Left forelimb (tissue), 1 donor: ENCODE results near the gene APOBEC3B.
"Not testable (repeated sequence)": the region's sequence is repeated elsewhere in the genome, so short reads cannot be mapped to it uniquely, and the experiment has no call there.

Experiments used
- DNase-seq: peaks from one replicate; pipeline ENCODE4 v3.0.0-alpha.2; 2018; ENCODE audit warnings: low spot score

The APOBEC3B gene

DNA sequence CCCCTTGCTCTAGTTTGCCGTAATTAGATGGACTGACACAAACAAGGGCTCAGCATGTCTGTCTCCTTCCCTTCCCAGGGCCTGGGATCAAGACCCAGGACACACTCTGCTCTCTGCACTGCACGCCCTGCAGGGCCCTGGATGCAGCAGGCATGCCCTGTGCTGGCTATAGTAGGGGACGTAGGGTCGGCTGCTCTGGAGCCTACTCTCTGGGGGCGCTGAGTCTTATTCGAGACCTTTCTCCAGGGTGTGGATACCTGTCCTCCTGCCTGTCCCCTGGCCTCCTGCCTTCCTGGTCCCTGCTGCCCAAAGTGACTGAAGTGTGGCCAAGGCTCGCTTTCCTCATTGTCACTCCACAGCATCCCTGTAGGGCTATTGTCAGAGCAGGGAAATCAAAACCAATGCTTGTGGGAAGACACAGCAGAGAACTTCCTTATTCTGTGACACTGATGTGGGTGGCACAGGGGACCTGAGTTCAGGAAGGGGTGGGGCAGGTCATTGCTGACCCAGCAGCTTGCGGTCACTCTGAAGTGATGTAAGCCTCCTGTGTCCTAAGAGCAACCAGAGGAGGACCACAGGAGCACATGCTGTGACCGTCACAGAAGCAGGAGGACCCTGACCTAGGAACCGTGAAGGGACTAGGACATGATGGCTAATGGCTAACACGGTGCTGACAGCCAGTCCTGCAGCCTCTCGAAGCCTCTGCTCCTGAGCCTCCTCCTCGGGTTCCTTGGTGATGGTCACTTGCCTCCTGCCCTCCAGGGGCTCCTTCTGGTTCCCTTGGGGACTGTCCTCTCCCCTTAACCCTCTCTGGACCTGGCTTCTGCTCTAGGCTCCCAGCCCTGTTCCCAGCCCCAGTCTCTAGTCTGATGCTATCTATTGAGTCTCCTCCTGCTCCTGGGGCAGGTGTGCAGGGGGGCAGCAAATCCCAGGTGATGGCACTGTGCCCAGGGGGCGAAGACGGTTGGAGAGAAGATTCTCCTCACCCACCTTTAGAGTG is 14.4 kb upstream of the APOBEC3B start:
- DNase-seq, result no peak

DNA sequence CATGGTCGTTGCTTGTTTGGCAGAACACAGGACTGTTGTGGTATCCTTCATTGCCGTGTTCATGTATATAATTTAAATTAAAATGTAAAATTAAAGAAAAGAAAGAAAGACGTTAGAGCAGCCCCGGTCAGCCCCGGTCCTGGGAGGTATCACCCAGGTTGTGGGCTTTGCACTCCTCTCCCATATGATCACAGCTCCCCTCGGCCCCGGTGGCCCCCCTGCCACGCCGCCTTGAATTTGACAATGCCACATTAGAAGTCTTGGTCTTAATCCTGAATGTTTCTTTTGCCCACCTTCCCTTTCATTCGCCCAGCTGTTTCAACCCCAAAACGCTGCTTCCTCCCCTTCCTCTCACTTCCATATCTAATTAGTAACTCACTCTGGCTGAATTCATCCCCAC is 13.3 kb upstream of the APOBEC3B start:
- no peak for DNase-seq

DNA sequence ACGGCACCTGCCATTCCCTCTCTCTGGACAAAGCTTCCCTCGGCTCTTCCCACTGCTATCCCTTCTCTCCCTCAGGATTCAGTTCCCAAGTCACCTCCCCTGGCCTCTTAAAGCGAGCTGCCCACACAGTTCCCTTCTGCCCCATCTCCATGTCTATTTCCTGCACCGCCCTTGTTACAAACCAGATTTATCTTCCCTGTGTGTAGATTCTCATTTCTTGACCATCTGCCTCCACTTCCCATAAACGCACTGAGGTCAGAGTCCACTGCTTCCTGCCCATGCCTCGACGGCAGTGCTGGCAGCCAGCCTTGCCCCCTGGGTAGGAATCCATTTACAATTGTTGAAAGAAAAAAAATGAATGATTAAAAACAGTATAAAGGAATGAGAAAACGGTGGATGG is 11.6 kb upstream of the APOBEC3B start:
- DNase-seq, result no peak

DNA sequence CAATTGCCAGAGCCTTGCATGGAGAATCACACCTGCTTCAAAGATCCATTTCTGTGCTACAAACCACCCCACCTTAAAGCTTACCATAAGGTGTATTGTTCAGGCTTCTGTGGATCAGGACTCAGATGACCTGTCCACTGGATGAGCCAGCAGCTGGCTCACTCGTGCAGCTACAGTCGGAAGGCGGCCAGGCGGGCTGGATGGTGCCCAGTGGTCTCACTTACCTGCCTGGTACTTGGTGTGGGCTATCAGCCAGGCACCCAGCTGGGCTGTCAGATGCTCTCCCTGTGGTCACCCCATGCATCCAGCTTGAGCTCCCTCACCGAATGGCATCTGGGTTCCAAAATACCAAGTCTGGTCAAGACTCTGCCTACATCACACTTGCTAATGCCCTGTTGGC is 10.9 kb upstream of the APOBEC3B start:
- DNase-seq, result no peak

DNA sequence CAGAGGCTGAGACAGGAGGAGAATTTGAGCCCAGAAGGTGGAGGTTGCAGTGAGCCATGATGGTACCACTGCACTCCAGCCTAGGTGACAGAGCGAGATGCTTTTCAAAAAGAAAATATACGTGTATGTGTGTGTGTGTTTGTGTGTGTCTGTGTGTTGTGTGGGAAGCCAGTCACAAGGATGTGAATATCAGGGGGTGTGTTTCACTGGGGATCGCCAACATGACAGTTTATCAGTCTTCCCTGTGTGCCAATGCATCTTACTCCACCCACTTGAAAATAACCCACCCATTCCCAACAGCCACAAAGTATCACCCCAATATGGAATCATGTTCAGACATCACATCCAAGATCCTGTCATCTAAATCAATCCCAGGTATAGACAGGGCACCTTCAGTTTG is 10.4 kb upstream of the APOBEC3B start:
- DNase-seq, result no peak

DNA sequence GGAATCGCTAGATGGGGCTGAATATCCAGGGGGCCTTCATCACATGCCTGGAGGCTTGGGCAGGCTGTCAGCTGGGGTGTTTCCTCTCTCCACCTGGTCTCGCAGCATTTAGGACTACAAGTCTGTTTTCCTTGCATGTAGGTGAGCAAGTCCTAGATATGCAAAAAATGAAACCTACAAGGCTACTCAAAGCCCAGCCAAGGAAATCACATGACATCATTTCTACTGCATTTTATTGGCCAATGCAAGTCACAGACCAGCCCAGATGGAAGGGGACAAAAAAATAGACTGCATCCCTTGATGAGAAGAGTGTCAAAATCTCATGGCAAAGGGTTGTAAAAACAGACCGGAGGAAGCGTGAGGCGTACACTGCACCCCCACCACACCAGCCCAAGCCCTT is 9.6 kb upstream of the APOBEC3B start:
- no peak for DNase-seq

DNA sequence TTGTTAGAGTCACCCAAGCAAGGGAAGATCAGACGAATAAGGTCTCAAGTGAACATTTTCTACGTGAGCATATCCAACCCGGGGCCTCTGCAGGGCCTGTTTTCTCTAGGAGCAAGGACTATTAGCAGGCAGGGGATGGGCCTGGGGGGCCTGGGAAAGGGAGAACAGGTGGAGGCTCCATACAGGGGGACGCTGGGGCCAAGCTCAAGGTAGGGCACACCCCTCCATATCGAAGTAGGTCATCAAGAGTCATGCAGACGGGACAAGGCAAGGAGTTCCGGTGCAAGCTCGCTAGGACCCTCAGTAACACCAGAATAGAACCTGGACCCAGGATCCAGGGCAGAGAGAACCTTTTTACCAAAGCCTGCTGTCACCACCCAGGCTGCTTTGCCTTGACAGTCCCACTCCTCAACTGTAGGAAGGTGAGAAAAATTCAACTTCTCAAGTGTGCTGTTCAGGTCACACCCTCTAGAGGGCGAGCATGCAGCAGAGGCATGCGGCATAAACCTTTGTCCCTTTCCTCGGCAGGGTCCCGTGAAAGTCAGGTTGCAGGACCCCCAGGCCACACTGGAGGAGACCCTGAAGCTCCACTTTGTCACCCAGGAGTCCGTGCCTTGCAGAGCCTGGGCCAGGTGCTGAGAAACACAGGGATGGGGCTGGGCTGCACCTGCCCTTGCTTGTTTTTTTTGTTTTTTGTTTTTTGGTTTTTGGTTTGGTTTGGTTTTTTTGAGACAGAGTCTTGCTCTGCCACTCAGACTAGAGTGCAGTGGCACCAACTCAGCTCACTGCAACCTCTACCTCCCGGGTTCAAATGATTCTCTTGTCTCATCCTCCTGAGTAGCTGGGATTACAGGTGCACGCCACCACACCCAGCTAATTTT is 8.6 kb upstream of the APOBEC3B start:
- no peak for DNase-seq

DNA sequence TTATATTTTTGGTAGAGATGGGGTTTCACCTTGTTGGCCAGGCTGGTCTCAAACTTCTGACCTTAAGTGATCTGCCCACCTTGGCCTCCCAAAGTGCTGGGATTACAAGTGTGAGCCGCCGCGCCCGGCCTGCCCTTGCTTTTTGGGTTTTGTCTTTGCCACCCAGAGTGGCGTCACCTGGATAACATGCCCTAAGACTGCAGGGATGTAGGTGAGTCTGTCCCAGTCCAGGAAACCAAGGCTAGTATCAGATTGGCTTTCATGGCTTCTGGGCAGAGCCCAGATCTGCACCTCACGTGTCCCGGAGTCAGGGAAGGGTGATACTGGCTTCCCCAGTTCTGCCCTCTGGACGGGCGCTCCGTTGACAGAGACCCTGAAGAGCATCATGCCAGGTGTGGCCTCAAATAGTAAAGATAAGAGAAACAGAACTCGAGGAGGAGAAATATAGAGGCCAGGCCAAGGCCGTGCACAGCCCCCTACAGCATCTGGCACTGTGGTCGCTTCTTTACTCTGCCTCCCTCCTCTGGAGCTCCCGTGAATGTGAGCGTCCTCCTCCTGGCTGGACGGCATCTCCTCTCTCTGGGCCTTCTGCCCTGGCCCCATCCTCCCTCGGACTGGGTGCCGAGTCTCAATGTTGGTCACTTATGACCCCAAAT is 7.8 kb upstream of the APOBEC3B start:
- no peak for DNase-seq

DNA sequence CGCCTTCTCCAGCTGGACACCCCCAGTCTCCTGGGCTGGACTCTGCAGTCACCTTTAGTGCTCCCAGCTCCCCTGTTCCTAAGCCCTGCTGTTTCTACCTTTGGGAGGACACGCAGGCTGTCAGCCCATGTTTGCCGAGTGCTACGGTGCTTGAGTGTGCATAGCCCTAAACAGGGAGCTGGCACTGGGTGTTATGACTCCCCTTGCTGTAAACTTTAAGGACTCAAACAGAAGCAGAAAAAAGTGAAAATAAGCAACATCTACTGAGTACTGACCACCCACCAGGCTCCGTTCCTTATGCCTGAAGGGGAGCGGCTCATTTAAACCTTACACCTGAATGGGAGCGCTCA is 7.3 kb upstream of the APOBEC3B start:
- DNase-seq, result no peak

DNA sequence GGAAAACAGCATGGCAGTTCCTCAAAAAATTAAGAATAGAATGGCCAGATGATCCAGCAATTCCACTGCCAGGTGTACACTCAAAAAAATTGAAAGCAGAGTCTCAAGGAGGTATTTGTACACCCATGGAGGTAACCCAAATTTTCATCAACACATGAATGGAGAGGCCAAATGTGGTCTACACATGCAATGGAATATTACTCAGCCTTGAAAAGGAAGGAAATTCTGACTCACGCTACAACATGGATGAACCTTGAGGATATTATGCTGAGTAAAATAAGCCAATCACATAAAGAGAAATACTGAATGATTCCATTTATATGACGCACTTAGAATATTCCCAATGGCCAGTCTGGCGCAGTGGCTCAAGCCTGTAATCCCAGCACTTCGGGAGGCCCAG is 4.9 kb upstream of the APOBEC3B start:
- not testable (repeated sequence) for DNase-seq

DNA sequence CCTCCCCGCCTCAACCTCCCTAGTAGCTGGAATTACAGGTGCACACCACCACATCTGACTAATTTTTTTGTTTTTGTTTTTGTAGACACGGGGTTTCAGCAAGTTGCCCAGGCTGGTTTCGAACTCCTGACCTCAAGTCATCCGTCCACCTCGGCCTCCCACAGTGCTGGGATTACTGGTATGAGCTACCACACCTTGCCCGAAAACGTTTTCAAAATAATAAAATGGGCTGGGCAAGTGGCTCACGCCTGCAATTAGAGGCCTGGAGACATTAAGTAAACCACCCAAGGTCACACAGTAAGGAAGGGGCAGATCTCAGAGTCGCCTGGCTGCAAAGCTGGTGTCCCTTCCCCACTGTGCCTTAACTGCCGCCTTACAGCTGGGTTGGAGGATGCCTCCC is 1.6 kb upstream of the APOBEC3B start:
- not testable (repeated sequence) for DNase-seq

DNA sequence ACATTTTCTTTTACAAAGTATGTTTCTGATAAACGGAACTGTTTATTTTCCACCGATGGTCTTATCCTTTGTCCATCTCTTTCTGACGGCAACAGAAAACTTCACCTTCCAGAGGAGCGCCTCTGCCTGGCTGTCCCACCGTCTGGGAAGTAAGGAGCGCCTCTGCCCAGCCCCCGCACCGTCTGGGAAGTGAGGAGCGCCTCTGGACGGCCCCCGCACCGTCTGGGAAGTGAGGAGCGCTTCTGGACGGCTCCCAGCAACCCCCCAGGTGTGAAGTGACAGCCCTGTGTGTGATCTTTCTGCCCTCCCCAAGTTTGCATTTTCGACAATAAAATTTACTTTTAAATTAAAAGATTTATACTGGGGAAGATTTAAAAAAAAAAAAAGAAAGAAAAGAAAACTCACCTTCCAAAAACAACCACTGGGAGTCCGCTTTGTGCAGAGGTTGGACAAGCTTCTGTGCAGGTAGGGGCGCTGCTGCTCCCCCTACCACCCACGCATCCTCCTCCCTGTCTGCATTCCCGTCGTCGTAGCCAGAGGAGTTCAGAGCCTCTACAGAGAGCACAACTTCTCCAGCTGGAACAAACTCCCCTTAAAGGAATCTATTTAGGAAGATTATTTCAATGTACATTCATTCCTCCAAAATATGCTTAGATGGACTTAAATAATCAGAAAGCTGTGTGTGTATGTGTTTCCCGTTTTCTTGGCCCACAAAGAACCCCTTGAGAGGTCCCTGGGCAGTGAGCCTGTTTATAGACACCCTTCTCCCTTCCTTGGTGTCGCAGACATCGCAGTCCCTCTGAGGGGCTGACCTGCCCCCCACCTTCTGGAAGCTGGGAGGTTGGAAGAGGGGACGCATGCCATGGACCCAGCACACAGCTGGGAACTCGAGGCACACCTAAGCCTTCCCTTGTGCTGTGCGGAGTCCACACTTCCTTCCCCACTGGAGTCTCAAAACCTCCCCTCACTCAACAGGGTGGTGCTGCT is 849 bp upstream of the APOBEC3B start:
- no peak for DNase-seq

DNA sequence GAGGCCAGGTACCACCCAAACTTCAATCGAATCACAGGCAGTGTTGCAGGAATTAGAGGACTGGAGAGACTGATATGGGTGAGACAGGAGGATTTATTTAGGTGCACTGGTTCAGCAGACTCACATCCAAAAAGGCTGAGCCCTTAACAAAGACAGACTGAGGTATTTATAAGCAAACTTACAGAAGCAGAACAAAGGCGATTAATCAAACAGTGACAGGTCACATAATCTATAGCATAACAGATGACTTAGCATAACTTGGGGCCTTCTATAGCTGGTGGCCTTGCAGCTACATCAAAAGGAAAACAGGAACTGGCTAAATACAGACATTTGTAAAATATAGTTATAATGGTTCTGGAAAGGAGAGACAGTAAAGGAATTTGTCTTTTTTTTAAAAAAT is 2.1 kb downstream of the APOBEC3B start:
- no peak for DNase-seq

DNA sequence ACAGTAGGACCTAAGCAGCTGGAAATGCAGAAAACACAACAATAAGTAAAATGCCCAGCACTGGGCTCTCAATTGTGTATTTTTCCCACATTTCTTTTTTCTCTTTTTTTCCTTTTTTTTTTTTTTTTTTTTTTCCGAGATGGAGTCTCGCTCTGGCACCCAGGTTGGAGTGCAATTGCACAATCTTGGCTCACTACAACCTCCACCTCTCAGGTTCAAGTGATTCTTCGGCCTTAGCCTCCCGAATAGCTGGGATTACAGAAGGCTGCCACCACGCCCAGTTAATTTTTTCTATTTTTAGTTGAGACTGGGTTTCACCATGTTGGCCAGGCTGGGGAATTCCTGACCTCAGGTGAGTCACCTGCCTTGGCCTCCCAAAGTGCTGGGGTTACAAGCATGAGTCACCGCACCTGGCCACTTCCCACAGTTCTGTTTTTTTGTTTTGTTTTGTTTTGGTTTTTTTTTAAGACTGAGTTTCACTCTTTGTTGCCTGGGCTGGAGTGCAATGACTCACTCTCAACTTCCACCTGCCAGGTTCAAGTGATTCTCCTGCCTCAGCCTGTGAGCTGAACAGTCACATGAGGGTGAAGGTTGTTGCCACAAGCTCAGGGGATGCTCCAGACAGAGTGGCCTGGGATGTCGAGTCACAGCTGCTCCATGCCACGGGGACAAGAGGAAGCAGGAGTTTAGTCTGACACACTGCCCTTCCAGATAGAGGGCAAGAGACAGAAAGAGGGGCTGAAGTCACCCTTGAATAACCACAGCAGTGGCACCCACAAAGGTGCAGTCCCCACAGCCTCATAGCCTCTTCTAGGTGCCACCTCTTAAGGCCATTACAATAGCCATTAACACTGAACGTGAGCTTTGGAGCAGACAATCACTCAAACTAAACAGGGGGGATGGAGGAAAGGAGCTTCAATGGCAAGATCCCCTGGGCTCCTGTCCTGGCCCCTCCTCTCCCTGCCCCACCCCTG is 2.9 kb downstream of the APOBEC3B start:
- not testable (repeated sequence) for DNase-seq

DNA sequence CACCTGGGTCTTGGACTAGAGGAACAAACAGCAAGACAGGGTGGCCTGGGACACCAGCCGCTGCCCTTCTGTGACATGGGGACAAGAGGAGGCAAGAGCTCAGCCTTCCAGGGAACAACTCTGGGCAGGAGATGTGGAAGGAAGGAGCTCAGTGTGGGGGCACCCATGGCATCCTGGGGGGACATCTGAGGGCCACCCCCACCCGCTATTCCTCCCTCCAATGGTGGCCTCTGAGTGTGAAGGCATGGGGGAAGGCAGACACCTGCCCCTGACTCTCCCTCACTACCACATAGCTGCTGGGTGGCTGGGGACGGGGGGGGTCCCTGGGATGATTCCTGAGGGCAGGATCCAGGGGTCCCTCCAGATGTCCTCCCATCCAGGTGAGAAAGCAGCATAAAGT is 4.5 kb downstream of the APOBEC3B start:
- DNase-seq, result no peak

DNA sequence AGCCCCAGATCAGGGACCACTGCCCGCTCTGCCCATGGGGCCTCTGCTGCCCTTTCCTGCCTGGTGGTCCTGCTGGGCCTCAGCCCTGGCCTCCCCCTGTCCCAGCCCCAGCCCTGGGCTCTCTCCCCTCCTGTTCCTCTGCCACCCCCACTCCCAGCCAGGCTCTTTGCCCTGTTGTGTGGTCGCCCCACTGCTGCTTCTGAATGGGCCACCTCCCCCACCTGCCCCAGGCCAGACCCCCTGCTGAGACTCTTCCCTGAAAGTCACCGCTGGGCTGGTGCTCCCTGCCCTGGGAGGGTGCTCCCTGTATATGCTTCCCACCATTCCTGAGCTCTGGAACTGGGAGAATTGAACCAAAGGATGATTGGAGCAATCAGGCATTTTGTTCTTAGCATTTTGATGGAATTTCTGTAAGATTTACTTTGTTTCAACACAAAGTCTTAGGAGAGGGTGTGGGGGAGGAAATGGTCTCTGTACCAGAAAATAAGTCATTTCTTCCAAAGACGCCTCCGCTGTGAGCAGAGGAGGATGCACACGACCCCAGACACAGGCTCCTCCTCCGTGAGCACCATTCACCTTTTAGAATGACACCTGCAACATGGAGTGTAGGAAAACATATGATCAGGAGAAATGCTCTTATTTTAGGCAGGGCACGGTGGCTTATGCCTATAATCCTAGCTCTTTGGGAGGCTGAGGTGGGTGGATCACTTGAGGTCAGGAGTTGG is 5.2 kb downstream of the APOBEC3B start:
- no peak for DNase-seq

DNA sequence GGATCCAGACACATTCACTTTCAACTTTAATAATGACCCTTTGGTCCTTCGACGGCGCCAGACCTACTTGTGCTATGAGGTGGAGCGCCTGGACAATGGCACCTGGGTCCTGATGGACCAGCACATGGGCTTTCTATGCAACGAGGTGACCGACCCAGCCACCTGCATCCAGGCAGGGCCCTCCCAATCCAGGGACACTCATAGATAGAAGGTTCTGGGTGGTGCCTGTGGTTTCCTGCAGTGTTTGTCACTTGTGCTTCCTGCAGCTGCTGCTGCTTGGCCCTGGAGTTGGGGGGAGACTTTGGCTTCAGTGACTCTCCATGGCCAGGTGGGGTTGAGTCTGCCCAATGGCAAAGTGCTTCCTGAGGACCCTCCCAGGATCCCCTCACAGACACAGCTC is 7.3 kb downstream of the APOBEC3B start:
- no peak for DNase-seq

DNA sequence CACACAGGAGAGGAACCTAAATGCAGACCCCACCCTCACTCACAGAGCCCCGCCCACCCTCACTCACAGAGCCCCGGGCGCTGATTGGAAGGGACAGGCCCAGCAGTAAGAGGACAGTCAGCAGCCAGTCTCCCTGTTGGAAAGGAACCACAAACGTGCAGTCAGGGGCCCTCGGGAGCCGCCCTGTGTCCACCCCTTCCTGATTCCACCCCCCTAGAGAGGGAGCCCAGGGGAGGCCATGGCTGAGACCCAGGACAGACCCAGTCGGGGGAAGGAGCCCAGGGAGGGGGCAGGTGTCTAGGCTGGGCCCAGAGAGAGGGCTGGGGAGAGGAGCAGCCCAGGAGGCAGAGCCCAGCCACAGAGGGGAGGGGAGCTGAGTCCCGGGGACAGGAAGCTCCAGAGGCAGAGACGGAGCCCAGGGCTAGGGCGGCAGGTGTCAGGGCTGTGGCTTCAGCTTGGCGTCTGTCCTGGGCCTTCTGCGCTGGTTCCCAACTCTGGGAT is 10.8 kb downstream of the APOBEC3B start:
- not testable (repeated sequence) for DNase-seq

DNA sequence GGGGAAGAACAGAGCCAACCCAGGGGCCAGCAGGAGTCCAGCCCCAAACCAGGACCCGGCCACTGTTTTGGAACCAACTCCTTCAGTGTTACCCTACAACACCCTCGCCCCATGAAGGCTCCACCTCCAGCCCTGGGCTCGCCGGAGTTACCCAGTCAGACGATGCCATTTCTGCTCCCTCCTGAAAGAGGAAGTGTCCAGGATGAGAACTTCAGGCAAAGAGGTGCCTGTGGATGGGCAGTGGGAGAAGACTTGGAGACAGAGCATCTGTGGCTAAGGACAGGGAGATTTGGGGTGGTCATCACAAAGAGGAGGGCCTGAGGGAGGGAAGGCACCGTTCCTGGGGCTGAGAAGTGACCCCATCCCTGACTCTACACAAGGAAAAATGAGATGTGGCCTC is 14.0 kb downstream of the APOBEC3B start:
- no peak for DNase-seq
